Neuronal stem cell (in vitro differentiated cells): ENCODE measurements around the gene RASGEF1C.

Experiments used
- DNase-seq: peaks from one replicate; pipeline ENCODE4 v3.0.0-alpha.2; 2013; ENCODE audit warnings: low spot score
- H2AFZ ChIP-seq: one replicate; pipeline ENCODE4 v1.6.1; 2013; ENCODE audit warnings: mild to moderate bottlenecking, low read length, inconsistent platforms
- H2AK5ac ChIP-seq: 2 replicates; pipeline ENCODE4 v1.6.1; 2013; ENCODE audit warnings: low read depth, mild to moderate bottlenecking, inconsistent platforms, low read length, moderate library complexity, mixed read lengths
- H2BK120ac ChIP-seq: 2 replicates; pipeline ENCODE4 v1.6.1; 2013; ENCODE audit warnings: low read depth, mild to moderate bottlenecking, inconsistent platforms, low read length, moderate library complexity, mixed read lengths
- H2BK12ac ChIP-seq: one replicate; pipeline ENCODE4 v1.6.1; 2013; ENCODE audit warnings: low read length, inconsistent platforms
- H2BK15ac ChIP-seq: 2 replicates; pipeline ENCODE4 v1.6.1; 2013; ENCODE audit warnings: mild to moderate bottlenecking, low read length, inconsistent platforms, mixed read lengths
- H2BK5ac ChIP-seq: one replicate; pipeline ENCODE4 v1.6.1; 2013; ENCODE audit warnings: inconsistent platforms, mild to moderate bottlenecking, low read length, moderate library complexity
- H3K14ac ChIP-seq: one replicate; pipeline ENCODE4 v1.6.1; 2013; ENCODE audit warnings: low read length, inconsistent platforms
- H3K18ac ChIP-seq: 2 replicates; pipeline ENCODE4 v1.6.1; 2013; ENCODE audit warnings: low read length, inconsistent platforms
- H3K23ac ChIP-seq: 2 replicates; pipeline ENCODE4 v1.6.1; 2013; ENCODE audit warnings: low read depth, mild to moderate bottlenecking, mixed read lengths, low read length, inconsistent platforms; ENCODE audit not compliant: poor library complexity
- H3K27ac ChIP-seq: replicated peaks from 3 replicates; pipeline ENCODE4 v1.5.1; 2013; ENCODE audit warnings: low read length, inconsistent platforms
- H3K27me3 ChIP-seq, 3 experiments: 2 replicates each; pipeline ENCODE4 v1.6.1; 2013; ENCODE audit warnings: low read length in 3 of 3, mild to moderate bottlenecking in 2 of 3, inconsistent platforms in 1 of 3, low read depth in 1 of 3, mixed read lengths in 1 of 3, moderate library complexity in 1 of 3; ENCODE audit not compliant: control insufficient read depth in 3 of 3, insufficient read depth in 3 of 3
- H3K36me3 ChIP-seq, 2 donors: replicated peaks in 1 of 2; 2 replicates each; pipeline ENCODE4 v1.6.1; 2013; ENCODE audit warnings: low read length in 2 of 2; ENCODE audit not compliant: control insufficient read depth in 2 of 2, insufficient read depth in 2 of 2
- H3K4ac ChIP-seq: 2 replicates; pipeline ENCODE4 v1.6.1; 2013; ENCODE audit warnings: inconsistent platforms, mild to moderate bottlenecking, low read length, moderate library complexity
- H3K4me1 ChIP-seq, 2 donors: 1 replicate in 1 of 2; 2 replicates in 1 of 2; pipeline ENCODE4 v1.6.1; 2013; ENCODE audit warnings: low read length in 2 of 2, low read depth in 1 of 2; ENCODE audit not compliant: control insufficient read depth in 2 of 2, insufficient read depth in 1 of 2
- H3K4me2 ChIP-seq: one replicate; pipeline ENCODE4 v1.6.1; 2013; ENCODE audit warnings: mild to moderate bottlenecking, low read length, inconsistent platforms; ENCODE audit not compliant: insufficient read depth, poor library complexity, severe bottlenecking
- H3K4me3 ChIP-seq, 2 donors: 2 replicates each; pipeline ENCODE4 v1.5.1; 2013; ENCODE audit warnings: low read length in 2 of 2, mild to moderate bottlenecking in 2 of 2, inconsistent platforms in 1 of 2, moderate library complexity in 1 of 2
- H3K79me1 ChIP-seq: one replicate; pipeline ENCODE4 v1.6.1; 2013; ENCODE audit warnings: low read depth, mild to moderate bottlenecking, inconsistent platforms, low read length, moderate library complexity
- H3K9ac ChIP-seq: one replicate; pipeline ENCODE4 v1.6.1; 2013; ENCODE audit warnings: mild to moderate bottlenecking, low read depth, low read length, inconsistent platforms; ENCODE audit not compliant: poor library complexity
- H3K9me3 ChIP-seq, 2 donors: replicated peaks in 1 of 2; 2 replicates each; pipeline versions ENCODE3 to v1.6.1; 2013; ENCODE audit warnings: low read length in 2 of 2, mild to moderate bottlenecking in 2 of 2, inconsistent platforms in 1 of 2, low read depth in 1 of 2, mixed read lengths in 1 of 2, moderate library complexity in 1 of 2; ENCODE audit not compliant: control insufficient read depth in 2 of 2, insufficient read depth in 1 of 2
- H4K8ac ChIP-seq: one replicate; pipeline ENCODE4 v1.6.1; 2013; ENCODE audit warnings: low read depth, mild to moderate bottlenecking, inconsistent platforms, low read length, moderate library complexity
- H4K91ac ChIP-seq: one replicate; pipeline ENCODE4 v1.6.1; 2013; ENCODE audit warnings: low read length, low read depth, mild to moderate bottlenecking, inconsistent platforms; ENCODE audit not compliant: poor library complexity
- WGBS, 2 donors: extraction: QIAGEN DNeasy Blood & Tissue Kit; methylation state at CpG; one replicate each; pipeline ENCODE4 v1.1.7; 2013; ENCODE audit warnings: missing lambda C conversion rate in 2 of 2, mixed read lengths in 1 of 2; ENCODE audit not compliant: insufficient read length in 2 of 2, insufficient replicate concordance in 1 of 2; ENCODE audit errors: extremely low coverage in 2 of 2; 5-methylcytosine and 5-hydroxymethylcytosine counted together

RASGEF1C gene

GRCh38 chr5:180101451-180102105 lies 107.4 kb downstream of the RASGEF1C start:
- Histone ChIP-seq H4K8ac (peak overlapping the region; percentile 9), H2AFZ (no peak overlapping the region), H3K79me1 (peaks cover 2% of the 10 kb centered on the region), H2BK12ac (no peak overlapping the region), H2BK120ac (no peak overlapping the region), H3K27ac (no peak overlapping the region), H3K4ac (no peak overlapping the region), H3K23ac (peak overlapping the region; percentile 35), H3K27me3 (no peaks in the 10 kb centered on the region), H2BK15ac (no peak overlapping the region), H3K4me1 (no peaks in the 10 kb centered on the region), H4K91ac (no peak overlapping the region), H3K4me2 (no peak overlapping the region), H2BK5ac (no peak overlapping the region), H3K14ac (peak overlapping the region; percentile 8), H3K4me3 (no peak overlapping the region), H3K9ac (no peak overlapping the region), H3K36me3 (no peaks in the 10 kb centered on the region), H3K9me3 (peaks cover 3 to 9% of the 10 kb centered on the region in 2 donors), H2AK5ac (peak overlapping the region; percentile 84), H3K18ac (peak overlapping the region; percentile 48)
- no CpG with 5 or more reads among the region's 20 CpGs for WGBS, 2 donors
- DNase-seq = no peak

DNA sequence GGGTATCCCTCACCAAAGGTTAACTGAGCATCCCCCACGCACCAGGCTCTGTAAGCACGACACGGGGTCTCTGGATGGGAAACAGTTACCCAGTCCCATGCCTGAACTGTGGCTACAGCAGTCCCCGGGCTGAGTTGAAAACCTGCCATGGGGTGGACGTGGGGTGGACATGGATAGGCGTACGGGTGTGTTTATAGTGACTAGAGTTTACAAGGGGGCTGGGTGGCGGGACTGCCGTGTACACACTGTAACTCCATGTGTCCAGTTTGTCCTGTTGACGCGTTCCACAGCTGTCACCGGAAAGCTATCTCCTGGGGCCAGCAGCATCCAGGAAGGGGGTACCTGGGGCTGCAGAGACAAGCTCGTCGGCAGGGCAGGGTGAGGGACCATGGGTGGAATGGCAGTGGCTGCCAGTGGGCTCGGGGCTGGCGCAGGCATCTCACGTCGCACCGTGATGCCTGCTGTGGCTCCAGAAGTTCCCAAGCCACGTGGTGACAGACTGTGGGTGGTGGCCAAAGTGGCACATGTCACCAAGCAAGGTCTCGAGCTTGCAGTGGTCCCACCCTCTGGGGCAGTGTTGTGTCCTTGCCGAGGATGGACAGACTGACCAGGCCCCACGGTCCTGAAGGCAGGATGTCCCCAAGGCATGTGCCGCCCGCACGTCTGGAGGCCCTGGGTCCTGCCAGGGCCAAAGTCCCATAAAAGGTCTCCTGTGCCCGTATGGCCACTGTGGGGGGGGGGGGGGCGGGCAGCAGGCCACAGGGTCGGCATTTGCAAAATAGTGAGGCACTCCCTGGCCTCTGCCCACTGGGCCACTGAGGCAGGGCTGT lies 108.2 kb downstream of the RASGEF1C start:
- H2BK12ac ChIP-seq = peak overlapping the region; percentile 84
- no peak overlapping the region for H2BK5ac ChIP-seq
- no peak overlapping the region for H3K14ac ChIP-seq
- DNase-seq = no peak
- no peaks in the 10 kb centered on the region for H3K27me3 ChIP-seq
- no peak overlapping the region for H3K4me2 ChIP-seq
- H3K4ac ChIP-seq = no peak overlapping the region
- H3K36me3 ChIP-seq = no peaks in the 10 kb centered on the region
- H3K4me3 ChIP-seq = no peak overlapping the region
- peaks cover 2% of the 10 kb centered on the region for H3K79me1 ChIP-seq
- H2AFZ ChIP-seq = no peak overlapping the region
- no peaks in the 10 kb centered on the region for H3K4me1 ChIP-seq
- H4K91ac ChIP-seq = no peak overlapping the region
- peak overlapping the region; percentile 85 for H2BK15ac ChIP-seq
- peaks cover 3 to 5% of the 10 kb centered on the region in 2 donors for H3K9me3 ChIP-seq
- peak overlapping the region; percentile 84 for H2AK5ac ChIP-seq
- WGBS, 2 donors = no CpG with 5 or more reads among the region's 29 CpGs
- H2BK120ac ChIP-seq = no peak overlapping the region
- H4K8ac ChIP-seq = no peak overlapping the region
- H3K27ac ChIP-seq = no peak overlapping the region
- peak overlapping the region; percentile 73 for H3K23ac ChIP-seq
- H3K9ac ChIP-seq = no peak overlapping the region
- peak overlapping the region; percentile 80 for H3K18ac ChIP-seq

- peak overlapping the region; percentile 93 for H3K23ac ChIP-seq
- peak overlapping the region; percentile 37 for H3K4ac ChIP-seq
Measured at GRCh38 chr5:180099733-180100611, 109.0 kb downstream of the RASGEF1C start.

More at GRCh38 chr5:180099733-180100611, 109.0 kb downstream of the RASGEF1C start:
- no peak for DNase-seq
- Histone ChIP-seq H4K8ac (peak overlapping the region; percentile 65), H3K9ac (no peak overlapping the region), H3K9me3 (peaks cover 3% of the 10 kb centered on the region in 2 donors), H3K27me3 (no peaks in the 10 kb centered on the region), H2BK120ac (peak overlapping the region; percentile 72), H3K14ac (peak overlapping the region; percentile 71), H3K4me1 (no peaks in the 10 kb centered on the region), H2AK5ac (peak overlapping the region; percentile 84), H3K36me3 (no peaks in the 10 kb centered on the region), H3K27ac (no peak overlapping the region), H3K79me1 (peaks cover 2% of the 10 kb centered on the region), H3K4me3 (no peak overlapping the region), H2AFZ (no peak overlapping the region), H3K4me2 (no peak overlapping the region), H2BK12ac (peak overlapping the region; percentile 41), H3K18ac (peak overlapping the region; percentile 83), H2BK5ac (peak overlapping the region; percentile 66), H2BK15ac (peak overlapping the region; percentile 85), H4K91ac (no peak overlapping the region)
- WGBS, 2 donors = no CpG with 5 or more reads among the region's 18 CpGs
